ENCODE results near the gene AOPEP. TPM values are rescaled to one million over a fixed set of nuclear protein-coding genes. Genes with fewer than 3 reads are reported as not detected.

AOPEP gene
- total RNA-seq, 4 donors from 2014 or later: 252 to 375 (median 312) TPM

- H3K4me3 ChIP-seq: no peak overlapping the region
- ATAC-seq: no peak
- no peaks in the 10 kb centered on the region for H3K27me3 ChIP-seq
- H3K9me3 ChIP-seq: no peaks in the 10 kb centered on the region
- no peak overlapping the region for H3K27ac ChIP-seq
- peaks cover 6 to 56% (median 19%) of the 10 kb centered on the region in 3 donors for H3K4me1 ChIP-seq
- no peaks in the 10 kb centered on the region for H3K36me3 ChIP-seq
- 57 to 81% methylated on average over 2 of the region's 2 CpGs for WGBS, 2 donors (ENCODE audit: low coverage in 1 of 2)
- TF ChIP-seq POLR2A (IDR thresholded peaks at IDR 0.05) (no peak), POLR2AphosphoS5 (IDR thresholded peaks at IDR 0.05) (no peak), EP300 (IDR thresholded peaks at IDR 0.05) (no peak)
Measured at GRCh38 chr9:94903961-94904421, 177.5 kb downstream of the AOPEP start.

- TF ChIP-seq POLR2A (IDR thresholded peaks at IDR 0.05) (no peak), CTCF (IDR thresholded peaks at IDR 0.05) (no peak), POLR2AphosphoS5 (IDR thresholded peaks at IDR 0.05) (no peak), EP300 (IDR thresholded peaks at IDR 0.05) (no peak)
- Histone ChIP-seq H3K27me3 (no peaks in the 10 kb centered on the region), H3K4me3 (no peak overlapping the region), H3K4me1 (peaks cover 6 to 54% (median 19%) of the 10 kb centered on the region in 3 donors), H3K27ac (no peak overlapping the region), H3K36me3 (no peaks in the 10 kb centered on the region), H3K9me3 (no peaks in the 10 kb centered on the region)
- ATAC-seq: no peak
- 80 to 89% methylated on average over 3 of the region's 3 CpGs for WGBS, 2 donors (ENCODE audit: low coverage in 1 of 2)
Measured at GRCh38 chr9:94904806-94905205, 178.3 kb downstream of the AOPEP start.

GRCh38 chr9:94905606-94906005 is 179.1 kb downstream of the AOPEP start:
- peaks cover 6 to 47% (median 19%) of the 10 kb centered on the region in 3 donors for H3K4me1 ChIP-seq
- no peak overlapping the region for H3K27ac ChIP-seq

GRCh38 chr9:94906181-94906580 is 179.7 kb downstream of the AOPEP start:
- Histone ChIP-seq H3K27ac (no peak overlapping the region), H3K4me1 (peaks cover 4 to 42% (median 17%) of the 10 kb centered on the region in 3 donors), H3K27me3 (no peaks in the 10 kb centered on the region), H3K9me3 (no peaks in the 10 kb centered on the region), H3K4me3 (no peak overlapping the region), H3K36me3 (no peaks in the 10 kb centered on the region)
- WGBS, 2 donors (ENCODE audit: low coverage in 1 of 2): 83 to 84% methylated on average over 2 to 3 of the region's 6 CpGs
- TF ChIP-seq CTCF (IDR thresholded peaks at IDR 0.05) (no peak), EP300 (IDR thresholded peaks at IDR 0.05) (no peak), POLR2A (IDR thresholded peaks at IDR 0.05) (no peak), POLR2AphosphoS5 (IDR thresholded peaks at IDR 0.05) (no peak)
- no peak for ATAC-seq

More at GRCh38 chr9:94905606-94906005, 179.1 kb downstream of the AOPEP start:
- no peaks in the 10 kb centered on the region for H3K27me3 ChIP-seq
- H3K4me3 ChIP-seq: no peak overlapping the region
- H3K9me3 ChIP-seq: no peaks in the 10 kb centered on the region
- no peaks in the 10 kb centered on the region for H3K36me3 ChIP-seq
- 67 to 100% methylated on average over 1 to 2 of the region's 2 CpGs for WGBS, 2 donors (ENCODE audit: low coverage in 1 of 2)
- no peak for ATAC-seq
- TF ChIP-seq CTCF (IDR thresholded peaks at IDR 0.05): no peak
- no peak for TF ChIP-seq POLR2AphosphoS5 (IDR thresholded peaks at IDR 0.05)
- TF ChIP-seq EP300 (IDR thresholded peaks at IDR 0.05): no peak
- no peak for TF ChIP-seq POLR2A (IDR thresholded peaks at IDR 0.05)

- no peak overlapping the region for H3K27ac ChIP-seq
- no peaks in the 10 kb centered on the region for H3K27me3 ChIP-seq
- no peak overlapping the region for H3K4me3 ChIP-seq
- H3K36me3 ChIP-seq: no peaks in the 10 kb centered on the region
- TF ChIP-seq POLR2A (IDR thresholded peaks at IDR 0.05) (no peak), EP300 (IDR thresholded peaks at IDR 0.05) (no peak), POLR2AphosphoS5 (IDR thresholded peaks at IDR 0.05) (no peak), CTCF (IDR thresholded peaks at IDR 0.05) (no peak)
- peaks cover 0 to 37% (median 12%) of the 10 kb centered on the region in 3 donors for H3K4me1 ChIP-seq
- WGBS, 2 donors (ENCODE audit: low coverage in 1 of 2): 71% methylated on average over 1 of the region's 3 CpGs; no CpG with 5 or more reads in 1 of the 2 donors
- H3K9me3 ChIP-seq: no peaks in the 10 kb centered on the region
- no peak for ATAC-seq
Measured at GRCh38 chr9:94906713-94907112, 180.2 kb downstream of the AOPEP start.

Measured in gastroesophageal sphincter (tissue), 4 donors.